Epithelial cell of proximal tubule (primary cell): ENCODE data around the gene ATP5F1D. TPM values are rescaled to one million over a fixed set of nuclear protein-coding genes. Genes with fewer than 3 reads are reported as not detected.

Source experiments
- DNase-seq: peaks from one replicate; pipeline ENCODE4 v3.0.0-alpha.2; 2011; ENCODE audit warnings: low read depth
- H3K4me3 ChIP-seq: 2 replicates; pipeline ENCODE4 v1.5.1; 2011; ENCODE audit warnings: low read depth, mild to moderate bottlenecking, low read length
- CTCF ChIP-seq: conservative IDR thresholded peaks from 2 replicates; pipeline ENCODE4 v1.5.1; 2012; ENCODE audit warnings: low read depth, mild to moderate bottlenecking, low read length
- total RNA-seq: library from RNA; depleted of rRNA; stranded (reverse); fragments of >200 nt; gene quantifications from 2 replicates; pipeline ENCODE4 v1.2.3, GENCODE V29; 2015

The ATP5F1D gene
- total RNA-seq, 1 donor from 2014 or later = 110 TPM

GRCh38 chr19:1222394-1222793 is 19.2 kb upstream of the ATP5F1D start:
- no peak for DNase-seq
- no peak overlapping the region for H3K4me3 ChIP-seq
- TF ChIP-seq CTCF = no peak

GRCh38 chr19:1223018-1223855 is 18.3 kb upstream of the ATP5F1D start:
- TF ChIP-seq CTCF = peak; percentile 51
- DNase-seq = no peak
- H3K4me3 ChIP-seq = no peak overlapping the region

- TF ChIP-seq CTCF = no peak
- DNase-seq = no peak
- H3K4me3 ChIP-seq = no peak overlapping the region
Observed at GRCh38 chr19:1224047-1224825, 17.3 kb upstream of the ATP5F1D start.

GRCh38 chr19:1224847-1225246 is 16.7 kb upstream of the ATP5F1D start:
- H3K4me3 ChIP-seq = no peak overlapping the region
- no peak for DNase-seq
- TF ChIP-seq CTCF = no peak

- TF ChIP-seq CTCF = no peak
- H3K4me3 ChIP-seq = no peak overlapping the region
- DNase-seq = no peak
Observed at GRCh38 chr19:1225440-1226226, 15.9 kb upstream of the ATP5F1D start.

- H3K4me3 ChIP-seq = no peak overlapping the region
- DNase-seq = no peak
- TF ChIP-seq CTCF = no peak
Observed at GRCh38 chr19:1226227-1226518, 15.4 kb upstream of the ATP5F1D start.
